Stimulated activated CD8-positive, alpha-beta memory T cell treated with anti-CD3 and anti-CD28 coated beads, Interleukin-4, amount 100 ng/mL, for 1 hour (primary cell): ENCODE measurements around the gene RBM39.
"Not testable (repeated sequence)": the region's sequence is repeated elsewhere in the genome, so short reads cannot be mapped to it uniquely, and the experiment has no call there.

Source experiments
- DNase-seq, 2 donors: peaks; one replicate each; pipeline ENCODE4 v3.0.0-alpha.2; 2020; ENCODE audit warnings: low read depth in 2 of 2, low spot score in 1 of 2

The RBM39 gene

DNA sequence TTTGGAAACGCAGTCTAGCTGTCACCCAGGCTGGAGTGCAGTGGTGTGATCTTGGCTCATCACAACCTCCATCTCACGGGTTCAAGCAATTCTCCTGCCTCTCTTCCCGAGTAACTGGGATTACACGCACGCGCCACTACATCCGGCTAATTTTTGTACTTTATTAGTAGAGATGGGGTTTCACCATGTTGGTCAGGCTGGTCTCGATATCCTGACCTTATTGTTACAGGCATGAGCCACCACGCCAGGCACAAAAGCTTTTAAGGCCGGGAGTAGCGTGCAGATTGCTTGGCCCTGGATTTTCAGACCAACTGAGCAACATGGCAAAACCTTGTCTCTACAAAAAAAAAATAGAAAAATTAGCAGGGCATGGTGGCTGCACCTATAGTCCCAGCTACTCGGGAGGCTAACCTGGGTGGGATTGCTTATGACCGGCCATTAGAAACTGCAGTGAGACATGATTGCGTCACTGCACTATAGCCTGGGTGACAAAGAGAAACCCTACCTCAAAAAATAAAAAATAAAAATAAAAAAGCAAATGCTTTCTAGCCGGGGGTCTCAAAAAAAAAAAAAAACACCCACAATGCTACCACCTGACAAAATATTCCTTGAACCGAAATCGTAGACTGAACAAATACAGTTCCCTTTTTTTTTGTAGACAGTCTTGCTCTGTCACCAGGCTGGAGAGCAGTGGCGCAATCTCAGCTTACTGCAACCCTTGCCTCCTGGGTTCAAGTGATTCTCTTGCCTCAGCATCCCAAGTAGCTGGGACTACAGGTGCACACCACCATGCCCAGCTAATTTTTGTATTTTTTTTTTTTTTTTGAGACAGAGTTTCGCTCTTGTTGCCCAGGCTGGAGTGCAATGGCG is 15.0 kb downstream of the RBM39 start:
- no peak for DNase-seq

DNA sequence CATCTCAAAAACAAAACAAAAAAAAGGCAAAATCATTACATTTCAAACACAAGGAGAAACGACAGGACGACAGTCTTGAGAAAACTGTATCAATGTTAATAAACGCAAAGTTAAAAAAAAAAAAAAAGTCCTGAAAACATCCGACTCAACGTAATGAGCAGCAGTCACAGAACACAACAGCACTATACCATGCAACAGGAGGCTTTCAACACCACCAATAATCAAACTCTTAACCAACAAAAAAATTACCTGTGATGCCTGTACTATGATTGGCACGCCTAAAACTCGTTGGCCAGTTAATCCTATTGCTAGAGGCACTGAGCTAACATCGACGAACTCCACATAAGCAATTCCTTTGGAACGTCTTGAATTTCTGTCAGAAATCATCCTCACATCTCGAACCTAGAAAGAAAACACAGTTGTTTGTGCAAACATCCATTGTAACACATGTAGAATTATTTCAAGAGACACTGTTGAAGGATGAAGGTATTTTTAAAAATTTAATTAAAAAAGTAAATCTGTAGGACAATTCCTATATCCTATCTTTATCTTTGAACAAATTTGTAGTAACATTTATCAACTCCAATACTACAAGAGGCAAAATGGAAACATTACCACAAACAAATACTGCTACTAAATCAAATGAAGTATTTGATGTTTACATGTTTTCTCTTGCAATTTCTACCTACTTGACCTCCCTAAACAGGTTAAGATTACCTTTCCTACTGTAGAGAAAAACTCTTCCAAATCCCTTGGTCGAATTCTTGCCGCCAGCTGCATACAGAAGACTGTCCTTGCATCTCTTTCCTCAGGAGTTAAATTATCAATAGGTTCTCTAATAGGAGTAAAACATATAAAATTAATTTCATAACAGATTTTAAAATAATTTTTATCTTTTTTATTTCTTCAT is 17.5 kb downstream of the RBM39 start:
- no peak for DNase-seq

DNA sequence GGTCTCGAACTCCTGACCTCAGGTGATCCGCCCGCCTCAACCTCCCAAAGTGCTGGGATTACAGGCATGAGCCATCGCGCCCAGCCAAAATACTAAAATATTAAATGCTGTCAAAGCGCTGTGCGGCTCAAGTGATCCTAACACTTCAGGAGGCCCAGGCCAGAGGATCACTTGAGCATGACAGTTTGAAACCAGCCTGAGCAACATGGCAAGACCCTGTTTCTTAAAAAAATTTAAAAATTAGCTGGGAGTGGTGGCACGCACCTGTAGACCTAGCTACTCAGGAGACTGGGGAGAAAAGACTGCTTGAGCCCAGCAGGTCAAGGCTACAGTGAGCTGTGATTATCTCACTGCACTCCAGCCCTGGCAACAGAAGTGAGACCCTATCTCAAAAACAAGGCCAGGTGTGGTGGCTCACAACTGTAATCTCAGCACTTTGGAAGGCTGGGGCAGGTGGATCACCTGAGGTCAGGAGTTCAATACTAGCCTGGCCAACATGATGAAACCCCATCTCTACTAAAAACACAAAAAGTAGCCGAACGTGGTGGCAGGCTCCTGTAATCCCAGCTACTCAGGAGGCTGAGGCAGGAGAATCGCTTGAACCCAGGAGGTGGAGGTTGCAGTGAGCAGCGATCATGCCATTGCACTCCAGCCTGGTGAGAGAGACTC is 18.3 kb downstream of the RBM39 start:
- DNase-seq = not testable (repeated sequence)

DNA sequence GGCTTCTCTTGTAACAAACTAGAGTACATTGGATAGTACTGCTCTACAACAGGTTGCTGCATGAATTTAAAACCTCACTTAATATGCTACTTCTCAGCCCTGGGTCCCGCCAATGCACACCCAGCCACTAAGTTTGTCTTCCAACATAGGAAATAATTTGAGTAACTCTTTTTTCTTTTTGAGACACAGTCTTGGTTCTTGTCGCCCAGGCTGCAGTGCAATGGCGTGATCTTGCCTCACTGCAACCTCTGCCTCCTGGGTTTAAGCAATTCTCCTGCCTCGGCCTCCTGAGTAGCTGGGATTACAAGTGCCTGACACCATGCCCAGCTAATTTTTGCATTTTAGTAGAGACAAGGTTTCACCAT is 18.8 kb downstream of the RBM39 start:
- not testable (repeated sequence) for DNase-seq

DNA sequence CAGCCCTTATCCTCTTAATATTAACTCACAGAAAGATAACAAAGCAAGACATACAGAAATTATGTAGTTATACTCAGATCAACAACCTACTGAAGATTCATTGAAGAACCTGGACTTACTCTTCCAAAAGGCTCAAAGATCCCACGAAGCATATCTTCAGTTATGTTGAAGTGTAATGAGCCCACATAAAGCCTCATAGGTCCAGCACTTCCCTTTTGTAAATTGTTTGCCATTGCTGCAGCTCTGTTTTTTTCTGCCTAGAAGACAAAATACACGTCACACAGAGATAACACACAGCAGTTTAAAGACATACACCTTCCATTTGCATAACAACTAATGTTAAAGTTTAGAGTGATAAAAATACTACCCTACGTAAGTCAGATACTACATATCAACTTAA is 20.4 kb downstream of the RBM39 start:
- DNase-seq = no peak

DNA sequence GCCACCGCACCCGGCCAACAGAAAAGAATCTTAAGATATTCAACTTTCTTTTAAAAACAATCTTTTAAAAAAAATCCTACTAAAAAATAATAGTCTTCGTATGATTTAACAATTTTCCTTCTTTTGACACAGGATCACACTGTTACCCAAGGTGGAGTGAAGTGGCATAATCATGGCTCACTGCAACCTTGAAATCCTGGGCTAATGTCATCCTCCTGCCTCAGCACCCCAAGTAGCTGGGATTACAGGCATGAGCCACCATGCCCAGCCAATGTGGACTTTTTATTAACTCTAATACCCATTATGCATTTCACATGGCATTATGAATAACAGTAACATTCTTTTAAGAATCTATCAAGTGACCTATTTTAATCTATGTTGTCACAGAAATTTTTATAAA is 20.8 kb downstream of the RBM39 start:
- DNase-seq = no peak

DNA sequence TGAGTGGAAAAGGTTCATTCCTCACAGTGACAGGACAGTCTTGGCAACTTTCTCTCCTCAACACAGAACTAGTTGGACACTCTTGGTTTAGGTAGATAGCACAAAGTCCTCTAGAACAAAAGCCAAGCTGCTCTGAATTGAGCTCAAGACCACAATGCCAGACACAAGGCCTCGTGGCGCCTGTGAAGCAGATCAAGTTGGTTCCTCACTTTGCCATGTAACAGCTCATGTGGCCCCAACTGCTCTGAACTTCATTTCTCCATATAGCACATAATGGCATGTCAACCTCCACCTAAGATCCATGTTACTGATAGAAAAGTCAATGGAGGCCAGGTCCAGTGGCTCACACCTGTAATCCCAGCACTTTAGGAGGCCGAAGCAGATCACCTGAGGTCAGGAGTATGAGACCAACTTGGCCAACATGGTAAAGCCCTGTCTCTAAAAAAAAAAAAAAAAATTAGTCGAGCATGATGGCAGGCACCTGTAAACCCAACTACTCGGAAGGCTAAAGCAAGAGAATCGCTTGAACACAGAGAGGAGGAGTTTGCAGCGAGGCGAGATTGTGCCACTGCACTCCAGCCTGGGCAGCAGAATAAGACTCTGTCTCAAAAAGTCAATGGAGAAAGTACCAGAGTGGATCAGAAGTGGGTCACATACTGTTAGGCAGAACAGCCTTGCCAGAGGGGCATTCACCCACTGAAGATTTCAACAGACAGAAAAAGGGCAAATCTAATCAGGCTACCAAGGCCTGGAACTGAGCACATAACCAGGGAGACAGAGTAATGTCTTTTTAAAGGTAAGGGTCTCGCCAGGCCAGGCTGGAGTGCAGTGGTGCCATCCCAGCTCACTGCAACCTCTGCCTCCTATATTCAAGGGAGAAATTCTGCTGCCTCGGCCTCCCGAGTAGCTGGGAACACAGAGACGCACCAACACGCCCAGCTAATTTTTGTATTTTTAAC is 21.6 kb downstream of the RBM39 start:
- no peak for DNase-seq

DNA sequence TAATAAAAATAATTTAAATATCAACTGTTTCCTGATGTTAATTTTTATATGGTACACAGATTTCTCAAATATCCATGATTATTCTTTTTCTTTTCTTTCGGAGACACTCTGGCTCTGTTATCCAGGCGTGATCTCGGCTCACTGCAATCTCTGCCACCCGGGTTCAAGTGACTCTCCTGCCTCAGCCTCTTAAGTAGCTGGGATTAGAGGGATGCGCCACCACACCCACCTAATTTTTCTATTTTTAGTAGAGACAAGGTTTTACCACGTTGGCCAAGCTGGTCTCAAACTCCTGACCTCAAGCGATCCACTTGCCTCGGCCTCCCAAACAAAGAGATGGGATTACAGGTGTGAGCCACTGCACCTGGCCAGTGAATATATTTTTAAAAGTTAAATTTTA is 22.3 kb downstream of the RBM39 start:
- no peak for DNase-seq

DNA sequence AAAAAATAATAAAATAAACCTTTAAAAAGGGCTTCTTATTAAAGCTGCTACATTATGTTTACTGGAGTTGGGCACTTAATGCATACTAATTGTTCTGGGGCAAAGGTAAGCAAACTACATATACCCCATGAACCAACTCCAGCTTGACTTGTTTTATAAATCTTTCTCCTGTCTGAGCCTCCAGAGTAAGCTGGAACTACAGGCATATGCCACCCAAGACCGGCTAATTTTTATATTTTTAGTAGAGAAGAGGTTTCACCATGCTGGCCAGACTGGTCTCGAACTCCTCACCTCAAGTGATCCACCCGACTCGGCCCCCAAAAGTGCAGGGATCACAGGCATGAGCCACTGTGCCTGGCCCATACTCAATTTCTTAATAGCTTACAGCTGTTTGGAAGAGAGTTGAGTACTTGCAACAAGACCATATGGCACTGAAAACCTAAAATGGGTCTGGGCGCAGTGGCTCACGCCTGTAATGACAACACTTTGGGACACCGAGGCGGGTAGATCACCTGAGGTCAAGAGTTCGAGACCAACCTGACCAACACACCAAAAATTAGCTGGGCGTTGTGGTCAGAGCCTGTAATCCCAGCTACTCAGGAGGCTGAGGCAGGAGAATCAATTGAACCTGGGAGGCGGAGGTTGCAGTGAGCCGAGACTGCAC is 23.0 kb downstream of the RBM39 start:
- DNase-seq = no peak

DNA sequence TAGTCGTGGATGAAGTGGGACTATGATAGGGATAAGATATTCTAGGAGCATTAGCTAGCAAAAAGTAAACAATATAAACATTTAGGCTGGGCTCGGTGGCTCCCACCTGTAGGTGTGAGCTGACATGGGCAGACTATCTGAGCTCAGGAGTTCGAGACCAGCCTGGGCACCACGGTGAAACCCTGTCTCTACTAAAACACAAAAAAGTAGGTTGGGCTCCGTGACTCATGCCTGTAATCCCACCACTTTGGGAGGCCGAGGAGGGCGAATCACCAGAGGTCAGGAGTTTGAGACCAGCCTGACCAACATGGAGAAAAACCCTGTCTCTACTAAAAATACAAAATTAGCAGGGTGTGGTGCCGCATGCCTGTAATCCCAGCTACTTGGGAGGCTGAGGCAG is 23.7 kb downstream of the RBM39 start:
- DNase-seq = not testable (repeated sequence)

DNA sequence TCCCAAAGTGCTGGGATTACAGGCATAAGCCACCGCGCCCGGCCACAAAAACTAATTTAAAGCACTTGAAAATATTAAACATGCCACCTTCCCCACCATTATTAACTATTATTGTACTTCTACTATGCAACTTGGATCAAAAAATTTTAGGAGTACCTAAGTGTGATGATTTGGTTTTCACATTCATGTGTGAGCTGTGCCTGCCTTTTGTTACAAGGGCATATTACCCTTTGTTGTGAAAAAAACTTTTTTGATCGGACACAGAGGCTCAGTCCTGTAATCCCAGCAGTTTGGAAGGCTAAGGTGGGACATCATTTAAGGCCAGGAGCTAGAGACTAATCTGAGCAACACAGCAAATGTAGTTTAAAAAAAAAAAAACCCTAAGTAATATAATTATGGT is 25.7 kb downstream of the RBM39 start:
- DNase-seq = no peak

DNA sequence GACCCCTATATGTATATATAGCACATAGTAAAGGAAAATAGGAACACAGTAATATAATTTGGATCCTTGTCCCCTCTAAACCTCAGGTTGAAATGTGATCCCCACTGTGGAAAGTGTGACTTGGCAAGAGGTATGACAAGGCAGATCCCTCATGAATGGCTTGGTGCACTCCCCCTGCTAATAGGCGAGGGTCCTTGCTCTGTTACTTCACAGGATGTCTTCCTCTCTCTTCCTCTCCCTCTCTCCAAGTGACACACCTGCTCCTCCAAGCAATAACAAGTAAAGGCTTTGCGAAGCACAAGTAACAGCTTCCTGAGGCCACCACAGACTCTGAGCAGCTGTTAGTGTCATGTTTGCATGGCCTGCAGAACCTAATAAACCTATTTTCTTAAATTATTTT is 26.4 kb downstream of the RBM39 start:
- no peak for DNase-seq

DNA sequence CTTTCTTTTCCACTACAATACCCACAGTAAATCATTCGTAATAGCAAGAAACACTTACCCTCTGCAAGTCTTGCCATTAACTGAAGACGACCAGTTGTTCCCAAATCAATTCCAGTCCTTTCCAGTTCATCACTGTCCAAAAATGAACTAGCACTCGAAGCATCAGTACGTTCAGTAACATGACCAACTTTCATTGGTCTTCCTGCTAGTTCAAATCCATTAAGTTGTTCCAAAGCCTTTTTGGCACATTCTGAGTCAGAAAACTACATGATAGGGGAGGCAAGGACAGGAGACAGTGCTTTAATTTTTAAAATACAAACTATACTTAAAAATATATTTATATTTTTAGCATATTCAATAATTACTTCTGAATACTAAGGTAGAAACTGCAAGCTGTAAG is 27.9 kb downstream of the RBM39 start:
- DNase-seq = no peak

DNA sequence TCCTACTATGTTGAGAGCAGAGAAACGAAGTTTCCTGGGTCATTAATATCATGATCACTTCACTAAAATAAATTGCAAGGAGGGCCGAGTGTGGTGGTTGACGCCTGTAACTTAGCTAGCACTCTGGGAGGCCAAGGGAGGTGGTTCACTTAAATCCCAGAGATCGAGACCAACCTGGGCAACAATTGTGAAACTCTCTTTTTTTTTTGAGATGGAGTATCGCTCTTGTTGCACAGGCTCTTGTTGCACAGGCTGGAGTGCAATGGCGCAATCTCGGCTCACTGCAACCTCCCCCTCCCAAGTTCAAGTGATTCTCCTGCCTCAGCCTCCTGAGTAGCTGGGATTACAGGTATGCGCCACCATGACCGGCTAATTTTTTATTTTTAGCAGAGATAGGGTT is 28.9 kb downstream of the RBM39 start:
- DNase-seq = not testable (repeated sequence)

DNA sequence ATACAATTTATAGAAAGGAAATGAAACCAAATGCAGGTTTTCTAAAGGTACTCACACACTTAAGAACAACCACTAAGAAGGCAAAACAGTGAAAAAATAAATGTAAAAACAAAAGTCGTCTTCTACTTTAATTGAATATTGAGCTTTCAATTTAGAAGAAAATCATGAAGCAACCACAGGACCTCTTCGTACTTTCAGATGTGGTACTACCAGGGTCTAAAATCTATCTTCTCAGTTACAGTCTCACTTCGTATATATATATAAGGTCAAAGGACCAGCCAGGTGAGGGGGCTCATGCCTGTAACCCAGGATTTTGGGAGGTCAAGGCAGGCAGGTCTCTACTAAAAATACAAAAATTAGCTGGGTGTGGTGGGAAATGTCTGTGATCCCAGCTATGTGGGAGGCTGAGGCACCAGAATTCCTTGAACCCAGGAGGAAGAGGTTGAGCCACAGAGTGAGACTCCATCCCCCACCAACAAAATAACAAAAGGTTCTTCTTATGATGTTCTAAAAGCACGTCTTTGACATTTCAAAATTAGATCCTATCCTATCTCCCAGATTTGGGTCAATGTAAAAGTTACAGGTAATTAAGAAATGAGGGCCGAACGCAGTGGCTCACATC is 30.4 kb downstream of the RBM39 start:
- no peak for DNase-seq

DNA sequence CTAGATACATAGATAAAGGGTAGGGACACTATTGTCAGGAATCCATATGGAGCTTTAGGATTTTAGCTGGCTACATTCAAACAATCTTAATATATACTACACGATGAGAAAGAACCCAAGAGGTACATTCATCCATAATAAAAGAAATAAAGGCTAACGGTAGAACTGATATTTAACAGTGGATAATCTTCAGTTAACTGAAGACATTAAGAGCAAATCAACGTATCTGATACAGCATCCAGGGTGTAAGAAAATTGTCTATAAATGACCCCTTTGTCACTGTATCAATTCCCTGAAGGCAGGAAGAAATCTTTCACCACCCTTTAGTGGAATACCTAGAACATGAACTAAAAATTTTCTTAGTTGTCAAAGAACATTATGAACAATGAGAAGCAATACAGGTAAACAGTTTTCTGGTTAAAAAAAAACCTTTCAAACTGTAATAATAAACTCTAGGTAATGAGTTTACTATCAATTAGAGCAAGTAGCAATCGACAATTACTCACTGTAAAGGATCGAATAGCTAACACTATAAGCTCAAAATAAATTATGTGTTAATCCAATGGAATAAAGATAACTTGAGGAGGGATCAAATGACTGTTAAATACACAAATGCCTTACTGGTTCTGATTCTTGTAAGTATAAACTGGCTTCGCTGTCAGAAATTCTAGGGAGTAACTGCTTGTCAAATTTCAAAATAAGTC is 31.0 kb downstream of the RBM39 start:
- no peak for DNase-seq

DNA sequence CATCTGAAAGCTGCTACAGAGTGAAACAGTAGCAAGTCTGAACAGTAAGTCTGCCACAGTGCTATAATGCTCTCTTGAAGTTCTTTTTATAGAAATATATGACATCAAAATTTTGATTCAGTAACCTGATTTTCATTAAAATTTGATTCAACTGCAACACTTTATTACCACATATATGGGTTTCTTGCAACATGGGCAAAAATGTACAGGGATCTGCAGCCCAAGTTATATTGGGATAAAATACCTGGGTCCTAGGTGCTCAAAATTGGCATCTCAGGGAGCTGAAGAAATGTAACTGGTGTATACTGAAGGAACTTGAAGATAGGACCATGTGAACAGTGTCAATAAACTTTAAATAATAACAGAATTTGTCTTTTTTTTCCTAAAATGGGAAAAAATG is 32.0 kb downstream of the RBM39 start:
- DNase-seq = no peak

DNA sequence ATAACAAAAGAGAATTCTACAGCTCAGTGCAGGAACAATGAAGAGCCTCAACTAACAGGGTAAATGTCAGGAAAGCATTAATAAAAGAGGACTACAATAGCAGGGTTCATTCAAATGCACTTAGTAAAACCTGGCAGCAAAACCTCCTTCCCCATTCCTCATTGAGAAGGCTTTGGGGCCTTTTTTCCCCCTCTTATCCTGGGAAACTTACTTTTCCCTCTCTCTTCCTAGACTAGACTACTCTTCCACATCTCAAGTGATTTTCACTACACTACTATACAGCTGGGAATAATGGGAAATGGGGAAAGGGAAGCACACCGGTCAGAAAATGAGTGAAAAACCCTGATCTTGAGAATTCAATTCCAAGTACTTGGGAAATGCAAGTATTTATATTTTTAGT is 32.8 kb downstream of the RBM39 start:
- DNase-seq = no peak

DNA sequence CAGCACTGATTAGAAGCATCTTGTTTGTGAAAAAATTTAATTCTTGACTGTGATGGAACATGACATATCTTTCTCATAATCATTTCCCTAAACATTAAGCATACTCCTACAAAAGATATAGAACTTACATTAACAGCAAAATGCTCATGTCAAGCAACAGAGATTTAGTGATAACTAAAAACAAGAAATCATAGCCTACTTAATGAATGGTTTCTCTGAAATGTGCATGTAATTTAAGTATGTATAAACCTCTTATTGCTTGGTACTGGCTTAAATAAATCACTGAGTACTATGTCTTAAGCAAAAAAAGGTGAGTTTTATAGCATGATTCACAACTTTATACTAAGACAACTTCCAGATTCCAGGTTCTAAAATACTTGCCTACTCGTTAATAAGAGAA is 33.6 kb downstream of the RBM39 start:
- no peak for DNase-seq
